22Rv1 (cell line): ENCODE results near the gene USP32.

Experiments
- CTCF ChIP-seq: fragments of 450-650 bp; IDR thresholded peaks from 2 replicates; pipeline ENCODE4 v1.5.1; 2017; ENCODE audit warnings: mild to moderate bottlenecking
- ZFX ChIP-seq: fragments of 450-650 bp; IDR thresholded peaks from 2 replicates; pipeline ENCODE4 v1.6.1; 2017; ENCODE audit warnings: antibody characterized with exemption, borderline replicate concordance

- no peak for TF ChIP-seq CTCF
- TF ChIP-seq ZFX = no peak
These were observed 244.2 kb downstream of the USP32 start for GRCh38 chr17:60147553-60148223.
